Lower leg skin (tissue), 4 donors: ENCODE measurements around the gene CLEC18A. TPM values are rescaled to one million over a fixed set of nuclear protein-coding genes. Genes with fewer than 3 reads are reported as not detected.
"Not testable (repeated sequence)": the region's sequence is repeated elsewhere in the genome, so short reads cannot be mapped to it uniquely, and the experiment has no call there.

Experiments
- DNase-seq, 2 donors: peaks; one replicate each; pipeline ENCODE4 v3.0.0-alpha.2; 2019; ENCODE audit warnings: low spot score in 2 of 2
- H3K4me3 ChIP-seq: fragments of 200-600 bp; sonication (generic); 2 replicates; pipeline ENCODE4 v1.5.1; 2017; ENCODE audit warnings: mild to moderate bottlenecking, low read depth; ENCODE audit not compliant: poor library complexity, severe bottlenecking
- POLR2A ChIP-seq, 2 donors: fragments of 450-650 bp; IDR thresholded peaks; one replicate each; pipeline ENCODE4 v1.6.1; 2016 to 2017; ENCODE audit warnings: antibody characterized with exemption in 2 of 2, mild to moderate bottlenecking in 1 of 2, moderate library complexity in 1 of 2
- WGBS, 2 donors: methylation state at CpG; one replicate each; pipeline ENCODE4 v1.1.5; 2018; 5-methylcytosine and 5-hydroxymethylcytosine counted together
- intact Hi-C: fragments of 100-400 bp; cut with DNase I; formaldehyde crosslinking; loops from one replicate; pipeline ENCODE4 v1.15.0; 2023; ENCODE audit warnings: low total_unique reads
- total RNA-seq, 4 donors: library from RNA; depleted of rRNA; stranded (reverse); fragments of >200 nt; gene quantifications; one replicate each; pipeline ENCODE4 v1.1.0, GENCODE V29; 2016
- TF ChIP-seq, protein P1 (sequence below), 3 donors: fragments of 450-650 bp; IDR thresholded peaks; one replicate each; pipeline ENCODE4 v1.5.1; 2016; ENCODE audit warnings: antibody characterized with exemption in 3 of 3, mild to moderate bottlenecking in 3 of 3, moderate library complexity in 2 of 3

CLEC18A gene
- total RNA-seq, 4 donors from 2014 or later: 0.12 to 1.2 (median 0.39) TPM

DNA sequence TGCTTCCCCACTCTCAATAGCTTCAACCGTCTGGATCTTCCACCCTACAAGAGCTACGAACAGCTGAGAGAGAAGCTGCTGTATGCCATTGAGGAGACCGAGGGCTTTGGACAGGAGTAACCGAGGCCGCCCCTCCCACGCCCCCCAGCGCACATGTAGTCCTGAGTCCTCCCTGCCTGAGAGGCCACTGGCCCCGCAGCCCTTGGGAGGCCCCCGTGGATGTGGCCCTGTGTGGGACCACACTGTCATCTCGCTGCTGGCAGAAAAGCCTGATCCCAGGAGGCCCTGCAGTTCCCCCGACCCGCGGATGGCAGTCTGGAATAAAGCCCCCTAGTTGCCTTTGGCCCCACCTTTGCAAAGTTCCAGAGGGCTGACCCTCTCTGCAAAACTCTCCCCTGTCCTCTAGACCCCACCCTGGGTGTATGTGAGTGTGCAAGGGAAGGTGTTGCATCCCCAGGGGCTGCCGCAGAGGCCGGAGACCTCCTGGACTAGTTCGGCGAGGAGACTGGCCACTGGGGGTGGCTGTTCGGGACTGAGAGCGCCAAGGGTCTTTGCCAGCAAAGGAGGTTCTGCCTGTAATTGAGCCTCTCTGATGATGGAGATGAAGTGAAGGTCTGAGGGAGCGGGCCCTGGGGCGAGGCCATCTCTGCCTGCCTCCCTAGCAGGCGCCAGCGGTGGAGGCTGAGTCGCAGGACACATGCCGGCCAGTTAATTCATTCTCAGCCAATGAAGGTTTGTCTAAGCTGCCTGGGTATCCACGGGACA is 11.1 kb upstream of the CLEC18A start:
- no peak for DNase-seq
- intact Hi-C loops: loop anchor here (10.0 kb wide), 1 partner anchor 135 kb away; no protein-coding TSS in a partner anchor
- H3K4me3 ChIP-seq: no peak overlapping the region
- TF ChIP-seq, protein P1, sequence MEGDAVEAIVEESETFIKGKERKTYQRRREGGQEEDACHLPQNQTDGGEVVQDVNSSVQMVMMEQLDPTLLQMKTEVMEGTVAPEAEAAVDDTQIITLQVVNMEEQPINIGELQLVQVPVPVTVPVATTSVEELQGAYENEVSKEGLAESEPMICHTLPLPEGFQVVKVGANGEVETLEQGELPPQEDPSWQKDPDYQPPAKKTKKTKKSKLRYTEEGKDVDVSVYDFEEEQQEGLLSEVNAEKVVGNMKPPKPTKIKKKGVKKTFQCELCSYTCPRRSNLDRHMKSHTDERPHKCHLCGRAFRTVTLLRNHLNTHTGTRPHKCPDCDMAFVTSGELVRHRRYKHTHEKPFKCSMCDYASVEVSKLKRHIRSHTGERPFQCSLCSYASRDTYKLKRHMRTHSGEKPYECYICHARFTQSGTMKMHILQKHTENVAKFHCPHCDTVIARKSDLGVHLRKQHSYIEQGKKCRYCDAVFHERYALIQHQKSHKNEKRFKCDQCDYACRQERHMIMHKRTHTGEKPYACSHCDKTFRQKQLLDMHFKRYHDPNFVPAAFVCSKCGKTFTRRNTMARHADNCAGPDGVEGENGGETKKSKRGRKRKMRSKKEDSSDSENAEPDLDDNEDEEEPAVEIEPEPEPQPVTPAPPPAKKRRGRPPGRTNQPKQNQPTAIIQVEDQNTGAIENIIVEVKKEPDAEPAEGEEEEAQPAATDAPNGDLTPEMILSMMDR (IDR thresholded peaks at IDR 0.05): no peak
- no peak for TF ChIP-seq POLR2A (IDR thresholded peaks at IDR 0.05)
- WGBS, 2 donors: 93 to 95% methylated on average over 23 to 25 of the region's 26 CpGs

DNA sequence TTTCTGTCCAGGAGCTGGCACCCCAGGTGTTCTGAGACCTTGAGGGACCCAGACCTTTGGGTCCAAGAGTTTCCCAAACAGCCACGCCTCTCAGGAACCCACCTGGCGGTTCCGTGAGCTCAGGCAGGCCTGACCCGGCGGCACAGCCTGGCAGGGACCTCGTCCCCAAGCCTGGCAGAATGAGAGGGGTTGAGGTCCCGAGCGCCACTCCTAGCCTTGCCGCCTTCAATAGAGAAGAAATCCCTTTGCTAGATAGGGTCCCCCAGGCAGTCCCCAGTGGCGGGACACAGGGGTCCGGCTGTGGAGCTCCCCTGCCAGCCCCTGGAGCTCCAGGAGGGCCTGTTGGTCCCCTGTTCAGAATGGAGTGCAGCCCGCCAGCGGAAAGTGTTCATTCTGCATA is 10.5 kb upstream of the CLEC18A start:
- TF ChIP-seq POLR2A (IDR thresholded peaks at IDR 0.05): no peak
- no peak overlapping the region for H3K4me3 ChIP-seq
- 88 to 99% methylated on average over 8 to 13 of the region's 13 CpGs for WGBS, 2 donors
- DNase-seq: no peak
- intact Hi-C loops: no loop called here

DNA sequence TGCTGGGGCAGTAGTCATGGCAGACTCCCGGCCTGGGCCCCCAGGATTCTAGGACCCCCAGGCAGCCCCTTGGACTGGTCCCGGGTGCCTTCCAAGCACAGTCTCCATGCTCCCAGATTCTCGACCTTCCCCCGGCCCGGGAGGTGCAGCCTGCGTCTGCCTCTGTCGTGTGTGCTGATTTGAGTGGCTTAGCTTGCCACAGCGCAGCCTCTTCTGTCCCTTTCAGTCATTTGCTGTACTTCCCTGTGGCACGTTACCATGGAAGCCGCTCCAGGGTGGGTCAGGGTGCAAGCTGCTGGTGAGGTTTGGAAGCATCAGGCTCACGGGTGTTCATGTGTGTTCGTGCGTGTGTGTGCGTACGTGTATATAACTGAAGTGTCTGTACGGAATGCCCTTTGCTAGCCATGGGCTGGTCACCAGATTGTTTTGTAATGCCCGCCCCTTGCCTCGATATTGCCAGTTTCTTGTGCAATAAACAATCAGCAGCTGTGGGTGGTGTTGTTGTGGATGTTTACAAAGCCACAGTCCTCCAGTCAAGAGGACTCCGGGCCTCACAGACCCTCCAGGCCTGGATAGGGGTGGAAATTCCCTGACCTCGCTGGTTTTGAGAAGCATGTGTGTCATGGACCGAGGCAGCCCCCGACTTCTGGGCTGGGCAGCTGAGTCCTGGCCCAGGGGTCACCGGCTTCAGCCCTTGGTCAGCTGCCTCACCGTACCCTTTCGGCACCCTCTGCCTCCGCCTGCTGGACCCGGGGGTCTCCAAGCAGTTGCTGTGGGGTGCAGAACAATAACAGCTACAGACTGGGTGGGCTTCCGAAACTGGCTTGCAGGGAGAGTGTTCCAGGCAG is 9.7 kb upstream of the CLEC18A start:
- WGBS, 2 donors: 85% methylated on average over 28 of the region's 28 CpGs
- no peak for TF ChIP-seq POLR2A (IDR thresholded peaks at IDR 0.05)
- TF ChIP-seq, protein P1 (IDR thresholded peaks at IDR 0.05): no peak
- no peak overlapping the region for H3K4me3 ChIP-seq
- intact Hi-C loops: no loop called here
- no peak for DNase-seq

DNA sequence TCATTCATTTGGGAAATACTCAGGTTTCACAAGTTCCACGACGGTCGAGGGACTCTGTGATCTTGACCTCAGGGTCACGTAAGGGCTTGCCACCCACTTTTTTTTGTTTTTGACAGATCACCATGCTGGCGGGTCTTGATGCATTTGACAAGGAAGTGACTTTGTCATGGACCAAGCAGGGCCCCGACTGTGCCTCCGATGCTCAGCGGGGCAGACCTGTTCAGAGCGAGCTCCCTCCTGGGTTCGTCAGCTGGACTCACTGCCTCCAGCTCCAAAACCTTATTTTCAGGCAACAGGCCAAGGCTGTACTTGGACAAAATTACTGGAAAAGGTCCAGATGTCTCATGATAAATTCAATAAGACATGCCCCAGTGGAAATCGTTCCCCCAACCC is 9.0 kb upstream of the CLEC18A start:
- 77 to 83% methylated on average over 11 of the region's 11 CpGs for WGBS, 2 donors
- no peak for DNase-seq
- H3K4me3 ChIP-seq: no peak overlapping the region
- intact Hi-C loops: no loop called here
- TF ChIP-seq POLR2A (IDR thresholded peaks at IDR 0.05): no peak
- TF ChIP-seq, protein P1 (IDR thresholded peaks at IDR 0.05): no peak

DNA sequence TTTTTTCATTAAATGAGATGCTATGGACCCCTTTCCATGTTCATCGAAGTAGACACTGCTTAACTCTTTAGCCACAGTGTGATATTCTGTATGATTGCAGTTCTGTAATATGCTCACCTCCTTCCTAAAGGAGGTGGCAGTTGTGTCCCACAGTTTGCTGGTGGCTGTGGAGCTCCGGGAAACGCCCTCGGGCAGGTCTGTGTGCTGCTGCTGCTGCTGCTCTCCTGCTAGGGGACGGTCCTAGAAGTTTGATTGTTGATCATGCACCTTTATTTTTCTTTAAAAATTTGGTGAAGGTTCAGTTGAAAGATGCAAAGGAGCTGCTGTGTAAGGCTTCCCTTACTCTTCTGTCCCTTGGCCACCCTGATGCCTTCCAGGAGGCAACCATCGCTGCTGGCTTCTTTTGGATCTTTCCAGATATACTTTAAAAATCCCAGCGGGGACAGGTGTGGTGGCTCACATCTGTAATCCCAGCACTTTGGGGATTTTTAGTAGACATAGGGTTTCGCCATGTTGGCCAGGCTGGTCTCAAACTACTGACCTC is 8.4 kb upstream of the CLEC18A start:
- no peak for DNase-seq
- 83 to 85% methylated on average over 8 of the region's 8 CpGs for WGBS, 2 donors
- TF ChIP-seq POLR2A (IDR thresholded peaks at IDR 0.05): no peak
- TF ChIP-seq, protein P1 (IDR thresholded peaks at IDR 0.05): no peak
- H3K4me3 ChIP-seq: no peak overlapping the region
- intact Hi-C loops: no loop called here

DNA sequence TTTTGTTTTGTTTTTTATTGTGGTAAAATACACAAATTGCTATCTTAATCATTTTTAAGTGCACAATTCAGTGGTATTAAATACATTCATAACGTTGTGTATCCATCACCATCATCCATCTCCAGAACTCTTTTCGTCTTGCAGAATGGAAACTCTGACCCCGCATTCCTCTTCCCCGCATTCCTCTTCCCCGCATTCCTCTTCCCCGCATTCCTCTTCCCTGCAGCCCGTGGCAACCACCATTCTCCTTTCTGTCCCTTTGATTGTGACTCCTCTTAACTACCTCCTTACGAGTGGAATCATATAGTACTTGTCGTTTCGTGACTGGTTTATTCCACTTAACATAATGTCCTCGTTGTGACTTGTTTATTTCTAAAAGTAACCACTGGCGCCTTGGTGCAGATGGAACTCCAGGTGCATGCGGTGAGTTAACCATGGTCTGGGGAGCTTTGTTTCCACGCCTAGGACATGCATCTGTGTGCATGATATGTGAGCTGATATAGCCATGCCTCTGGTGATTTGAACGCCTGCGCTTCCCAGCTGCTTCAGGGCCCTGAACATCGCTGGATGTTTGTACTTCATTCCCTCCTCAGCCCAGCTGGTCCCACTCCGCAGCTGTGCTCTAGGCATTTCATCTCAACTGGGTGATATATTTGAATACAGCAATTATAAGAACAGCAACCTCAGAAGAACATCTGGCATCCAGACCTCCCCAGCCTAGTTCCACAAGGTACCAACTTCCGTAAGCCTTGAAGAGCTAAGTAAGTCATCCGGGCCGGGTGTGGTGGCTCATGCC is 7.7 kb upstream of the CLEC18A start:
- DNase-seq, intact Hi-C loops, H3K4me3 ChIP-seq: not testable (repeated sequence)
- WGBS, 2 donors: 58 to 74% methylated on average over 14 to 19 of the region's 21 CpGs

DNA sequence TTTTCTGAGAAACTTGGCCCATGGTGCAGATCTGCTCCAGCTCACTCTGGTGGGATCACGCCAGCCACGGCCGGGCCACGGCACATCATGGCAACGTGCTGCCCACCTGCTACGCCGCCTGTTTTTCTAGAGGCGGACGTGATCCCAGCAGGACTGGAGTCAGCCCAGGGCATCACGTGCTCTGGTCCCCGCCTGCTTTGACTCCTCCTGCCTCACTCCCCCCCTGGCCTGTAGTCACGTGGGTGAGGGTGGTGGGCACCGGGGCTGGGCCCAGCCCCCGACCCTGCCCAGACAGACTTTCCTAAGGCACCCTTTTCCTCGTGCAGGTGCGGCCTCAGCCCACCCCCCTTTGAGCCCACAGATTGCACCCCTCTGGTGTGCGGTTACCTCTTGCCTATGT is 723 bp upstream of the CLEC18A start:
- no CpG with 5 or more reads among the region's 17 CpGs for WGBS, 2 donors
- DNase-seq, H3K4me3 ChIP-seq, intact Hi-C loops: not testable (repeated sequence)

DNA sequence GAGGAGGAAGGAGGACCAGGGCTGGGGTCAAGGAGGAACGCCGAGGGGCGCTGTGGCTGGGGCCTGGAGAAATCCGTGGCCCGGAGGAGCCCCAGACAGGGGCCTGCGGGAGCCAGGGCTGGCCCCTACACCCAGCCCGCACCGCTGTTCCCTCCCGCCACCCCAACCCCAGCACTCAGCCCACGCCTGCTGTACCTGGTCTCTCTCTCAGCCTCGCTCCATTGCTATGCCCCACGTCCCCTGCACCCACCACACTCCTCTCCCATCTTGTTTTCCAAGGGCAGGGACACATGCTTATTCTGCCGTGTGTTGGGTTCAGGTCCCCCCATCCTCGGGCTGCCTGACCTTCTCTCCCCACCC is 518 bp downstream of the CLEC18A start:
- intact Hi-C loops, DNase-seq: not testable (repeated sequence)
- WGBS, 2 donors: no CpG with 5 or more reads among the region's 14 CpGs

DNA sequence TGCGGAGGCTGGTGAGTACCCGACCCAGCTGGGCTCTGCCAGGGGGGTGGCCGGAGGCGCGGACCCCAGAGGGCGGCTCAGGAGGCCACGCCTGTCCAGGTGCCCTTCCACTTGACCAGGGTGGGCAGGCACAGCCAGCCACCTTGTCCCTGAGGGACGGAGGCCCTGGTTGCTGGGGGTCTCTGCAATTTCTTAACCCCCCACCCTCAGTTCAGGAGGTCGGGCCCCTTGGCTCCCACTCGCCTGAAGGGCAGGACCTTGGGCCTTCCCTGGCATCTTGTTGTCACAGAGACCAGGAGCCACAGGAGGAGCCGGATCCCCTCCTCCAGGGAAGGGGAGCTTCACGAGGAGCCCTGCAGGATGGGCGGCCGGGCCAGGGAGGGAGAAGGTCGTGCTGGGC is 982 bp downstream of the CLEC18A start:
- DNase-seq, intact Hi-C loops, H3K4me3 ChIP-seq: not testable (repeated sequence)
- 80% methylated on average over 2 of the region's 15 CpGs; no CpG with 5 or more reads in 1 of the 2 donors for WGBS, 2 donors

More for the DNA sequence above, 518 bp downstream of the CLEC18A start:
- not testable (repeated sequence) for H3K4me3 ChIP-seq
